HepG2 (cell line): Measurements from ENCODE around the gene SLC45A3. TPM values are rescaled to one million over a fixed set of nuclear protein-coding genes. Genes with fewer than 3 reads are reported as not detected.

ENCODE experiments used
- BCL3 ChIP-seq: sonication (generic); formaldehyde crosslinking; IDR thresholded peaks from 2 replicates; pipeline ENCODE4 v1.5.1; 2020; ENCODE audit warnings: mild to moderate bottlenecking, missing genetic modification reagents, moderate library complexity
- CC2D1A ChIP-seq: sonication (generic); formaldehyde crosslinking; IDR thresholded peaks from 2 replicates; pipeline ENCODE4 v1.8.1; 2023; ENCODE audit warnings: mild to moderate bottlenecking, missing genetic modification reagents
- DRAP1 ChIP-seq: IDR thresholded peaks from 2 replicates; pipeline ENCODE4 v1.6.1; 2016; ENCODE audit warnings: missing genetic modification reagents, missing compliant biosample characterization
- HMGA1 ChIP-seq: sonication (generic); formaldehyde crosslinking; conservative IDR thresholded peaks from 2 replicates; pipeline ENCODE4 v1.4.0; 2020; ENCODE audit warnings: missing genetic modification reagents
- HNRNPH1 ChIP-seq: fragments of 200-400 bp; formaldehyde crosslinking; optimal IDR thresholded peaks from 2 replicates; pipeline ENCODE3; 2017; ENCODE audit warnings: mild to moderate bottlenecking, low read depth, low read length
- IKZF4 ChIP-seq: sonication (generic); formaldehyde crosslinking; IDR thresholded peaks from 2 replicates; pipeline ENCODE4 v1.5.1; 2020; ENCODE audit warnings: borderline replicate concordance, mild to moderate bottlenecking, low read depth, missing genetic modification reagents; ENCODE audit errors: not compliant biosample characterization
- KLF12 ChIP-seq: sonication (generic); formaldehyde crosslinking; IDR thresholded peaks from 2 replicates; pipeline ENCODE4 v1.4.0; 2020; ENCODE audit warnings: missing genetic modification reagents, borderline replicate concordance
- MAFG ChIP-seq: sonication (generic); formaldehyde crosslinking; IDR thresholded peaks from 2 replicates; pipeline ENCODE4 v1.5.1; 2020; ENCODE audit warnings: mild to moderate bottlenecking, missing genetic modification reagents
- MLX ChIP-seq: IDR thresholded peaks from 2 replicates; pipeline ENCODE4 v1.6.1; 2016
- NFYB ChIP-seq: sonication (generic); formaldehyde crosslinking; IDR thresholded peaks from 2 replicates; pipeline ENCODE4 v1.4.0; 2020; ENCODE audit warnings: missing genetic modification reagents
- PHB2 ChIP-seq: fragments of 450-650 bp; IDR thresholded peaks from 2 replicates; pipeline ENCODE4 v1.6.1; 2018; ENCODE audit not compliant: partially characterized antibody
- SMAD9 ChIP-seq: sonication (generic); formaldehyde crosslinking; IDR thresholded peaks from 2 replicates; pipeline ENCODE4 v1.5.1; 2020; ENCODE audit warnings: mild to moderate bottlenecking, missing genetic modification reagents
- THRA ChIP-seq: sonication (generic); formaldehyde crosslinking; IDR thresholded peaks from 2 replicates; pipeline ENCODE4 v1.4.0; 2020; ENCODE audit warnings: missing genetic modification reagents, borderline replicate concordance
- ZMAT3 ChIP-seq: sonication (generic); formaldehyde crosslinking; conservative IDR thresholded peaks from 2 replicates; pipeline ENCODE4 v1.7.0; 2021; ENCODE audit warnings: missing genetic modification reagents
- ZNF10 ChIP-seq: sonication (generic); formaldehyde crosslinking; IDR thresholded peaks from 2 replicates; pipeline ENCODE4 v1.4.0; 2020; ENCODE audit warnings: mild to moderate bottlenecking, low read depth, missing genetic modification reagents, borderline replicate concordance
- ZNF274 ChIP-seq: sonication (generic); formaldehyde crosslinking; IDR thresholded peaks from 2 replicates; pipeline ENCODE4 v1.5.1; 2020; ENCODE audit warnings: mild to moderate bottlenecking, missing genetic modification reagents
- ZNF296 ChIP-seq: sonication (generic); formaldehyde crosslinking; conservative IDR thresholded peaks from 2 replicates; pipeline ENCODE4 v1.5.0; 2020; ENCODE audit warnings: mild to moderate bottlenecking, missing genetic modification reagents
- ZNF430 ChIP-seq: sonication (generic); formaldehyde crosslinking; IDR thresholded peaks from 2 replicates; pipeline ENCODE4 v1.9.0; 2021; ENCODE audit warnings: mild to moderate bottlenecking, missing genetic modification reagents
- ZNF691 ChIP-seq: sonication (generic); formaldehyde crosslinking; IDR thresholded peaks from 2 replicates; pipeline ENCODE4 v1.4.0; 2020; ENCODE audit warnings: missing genetic modification reagents, low read depth, mild to moderate bottlenecking, borderline replicate concordance
- ZNF737 ChIP-seq: sonication (generic); formaldehyde crosslinking; IDR thresholded peaks from 2 replicates; pipeline ENCODE4 v1.5.0; 2020; ENCODE audit warnings: missing genetic modification reagents, mild to moderate bottlenecking, borderline replicate concordance
- ZNF792 ChIP-seq: IDR thresholded peaks from 2 replicates; pipeline ENCODE4 v1.6.1; 2016
- ZXDC ChIP-seq: sonication (generic); formaldehyde crosslinking; IDR thresholded peaks from 2 replicates; pipeline ENCODE4 v1.5.0; 2020; ENCODE audit warnings: mild to moderate bottlenecking, missing genetic modification reagents
- polyA plus RNA-seq, 8 experiments: library from polyadenylated mRNA; depleted of rRNA in 3 of 8; stranded (reverse) in 7 of 8; unstranded in 1 of 8; fragments of >200 nt; fragmentation: Illumina TruSeq in 4 of 8; extraction: Trizol in 4 of 8; gene quantifications; 2 replicates each; pipeline versions ENCODE4 v1.2.1 to v1.2.3, GENCODE V29; 2011 to 2016; ENCODE audit warnings: low read depth in 4 of 8, missing spikeins in 1 of 8, mixed read lengths in 1 of 8; ENCODE audit not compliant: insufficient read depth in 1 of 8
- total RNA-seq, 5 experiments: library from RNA; depleted of rRNA; stranded (reverse); fragments of >200 nt; fragmentation: Illumina TruSeq; extraction: Trizol; gene quantifications; 2 replicates each; pipeline ENCODE4 v1.2.3, GENCODE V29; 2016; ENCODE audit warnings: low read depth in 1 of 5

SLC45A3 gene
- total and polyA plus RNA-seq, 2 of the 13 experiments (the other 11 are each of a cell fraction or from before 2014, with no cell fraction given) = 3.4 to 4.1 TPM

GRCh38 chr1:205631768-205632668 is 48.3 kb downstream of the SLC45A3 start, which contains the start of gene ELK4 (continued):
- TF ChIP-seq ZXDC (peak; percentile 84; the same call in 1 of the 2 replicates), MLX (CRISPR knock-in tag) (0 out of 2 replicates have a peak, but pooled peaks have one; percentile 19), ZNF792 (CRISPR knock-in tag) (0 out of 2 replicates have a peak, but pooled peaks have one; percentile 64), THRA (CRISPR knock-in tag) (peak; percentile 46; the same call in 1 of the 2 replicates), KLF12 (CRISPR knock-in tag) (no peak; the same call in 1 of the 2 replicates), PHB2 (no peak), ZNF691 (CRISPR knock-in tag) (peak; percentile 90; the same call in 1 of the 2 replicates), NFYB (CRISPR knock-in tag) (peak; percentile 21; the same call in 1 of the 2 replicates), ZNF296 (CRISPR knock-in tag) (no peak), DRAP1 (CRISPR knock-in tag) (peak; percentile 88), MAFG (CRISPR knock-in tag) (no peak), HNRNPH1 (no peak), BCL3 (CRISPR knock-in tag) (peak; percentile 89), ZNF737 (CRISPR knock-in tag) (no peak), CC2D1A (CRISPR knock-in tag) (no peak), IKZF4 (CRISPR knock-in tag) (no peak), HMGA1 (CRISPR knock-in tag) (no peak), ZNF274 (peak; percentile 76; the same call in 1 of the 2 replicates), ZNF10 (CRISPR knock-in tag) (no peak), ZMAT3 (CRISPR knock-in tag) (peak; percentile 80), ZNF430 (peak; percentile 90; the same call in 1 of the 2 replicates), SMAD9 (0 out of 2 replicates have a peak, but pooled peaks have one; percentile 82)
